Neural cell (in vitro differentiated cells): ENCODE data around the gene HOMEZ. TPM values are rescaled to one million over a fixed set of nuclear protein-coding genes. Genes with fewer than 3 reads are reported as not detected.

ENCODE experiments used
- H2AFZ ChIP-seq: fragments of 200-600, 300-800 bp; sonication (generic), shearing (Covaris generic); 2 replicates; pipeline ENCODE4 v1.6.0; 2014; ENCODE audit warnings: low read depth, mild to moderate bottlenecking, antibody characterized with exemption, low read length, moderate library complexity
- H3F3A ChIP-seq: fragments of 200-600 bp; shearing (Covaris generic); 2 replicates; pipeline ENCODE4 v1.6.1; 2016; ENCODE audit warnings: mild to moderate bottlenecking, moderate library complexity, mixed read lengths, antibody characterized with exemption, low read length; ENCODE audit not compliant: insufficient read depth, poor library complexity, severe bottlenecking
- H3K27ac ChIP-seq: fragments of 200-600, 300-800 bp; sonication (generic), shearing (Covaris generic); 2 replicates; pipeline ENCODE4 v1.5.1; 2014; ENCODE audit warnings: mild to moderate bottlenecking, low read length, moderate library complexity
- H3K27me3 ChIP-seq: fragments of 300-800, 200-600 bp; sonication (generic), shearing (Covaris generic); 2 replicates; pipeline ENCODE4 v1.6.0; 2014; ENCODE audit warnings: mild to moderate bottlenecking, low read depth, low read length, moderate library complexity; ENCODE audit not compliant: insufficient read depth
- H3K36me3 ChIP-seq: fragments of 300-800, 200-600 bp; sonication (generic), shearing (Covaris generic); 2 replicates; pipeline ENCODE4 v1.5.1; 2014; ENCODE audit warnings: mild to moderate bottlenecking, antibody characterized with exemption, low read length, moderate library complexity; ENCODE audit not compliant: insufficient read depth
- H3K4me2 ChIP-seq: fragments of 300-800, 200-600 bp; sonication (generic), shearing (Covaris generic); 2 replicates; pipeline ENCODE4 v1.6.0; 2014; ENCODE audit warnings: mild to moderate bottlenecking, low read length
- H3K4me3 ChIP-seq: fragments of 300-800, 200-600 bp; sonication (generic), shearing (Covaris generic); 2 replicates; pipeline ENCODE4 v1.5.1; 2014; ENCODE audit warnings: mild to moderate bottlenecking, low read length, moderate library complexity
- H3K79me2 ChIP-seq: fragments of 200-600 bp; shearing (Covaris generic); replicated peaks from 2 replicates; pipeline ENCODE4 v1.6.0; 2014; ENCODE audit warnings: mild to moderate bottlenecking, low read length, moderate library complexity; ENCODE audit not compliant: insufficient read depth
- H3K9ac ChIP-seq: fragments of 300-800, 200-600 bp; sonication (generic), shearing (Covaris generic); 2 replicates; pipeline ENCODE4 v1.6.1; 2016; ENCODE audit warnings: mild to moderate bottlenecking, low read length, mixed read lengths
- H3K9me2 ChIP-seq: fragments of 200-600 bp; shearing (Covaris generic); 2 replicates; pipeline ENCODE4 v1.6.1; 2016; ENCODE audit warnings: mild to moderate bottlenecking, low read length, mixed read lengths; ENCODE audit not compliant: insufficient read depth
- H3K9me3 ChIP-seq: fragments of 200-600, 300-800 bp; sonication (generic), shearing (Covaris generic); 2 replicates; pipeline ENCODE4 v1.6.1; 2016; ENCODE audit warnings: mild to moderate bottlenecking, mixed run types, low read length, moderate library complexity, mixed read lengths
- H4K20me1 ChIP-seq: fragments of 200-600 bp; shearing (Covaris generic); 2 replicates; pipeline ENCODE4 v1.6.1; 2016; ENCODE audit warnings: mild to moderate bottlenecking, mixed run types; ENCODE audit not compliant: insufficient read depth
- CTCF ChIP-seq: fragments of 450-650 bp; IDR thresholded peaks from 2 replicates; pipeline ENCODE4 v1.5.1; 2014; ENCODE audit warnings: antibody characterized with exemption, mild to moderate bottlenecking, moderate library complexity; ENCODE audit not compliant: poor library complexity, severe bottlenecking
- EP300 ChIP-seq: fragments of 450-650 bp; conservative IDR thresholded peaks from 2 replicates; pipeline ENCODE4 v1.6.1; 2014; ENCODE audit warnings: antibody characterized with exemption, mild to moderate bottlenecking, moderate library complexity; ENCODE audit not compliant: poor library complexity, severe bottlenecking
- EZH2 ChIP-seq: fragments of 200-600, 300-800 bp; shearing (Covaris generic), sonication (generic); IDR thresholded peaks from 2 replicates; pipeline ENCODE4 v1.6.1; 2014; ENCODE audit warnings: antibody characterized with exemption, low read length, borderline replicate concordance, mild to moderate bottlenecking; ENCODE audit not compliant: insufficient read depth, poor library complexity, severe bottlenecking
- POLR2AphosphoS5 ChIP-seq: IDR thresholded peaks from 2 replicates; pipeline ENCODE4 v1.6.1; 2012
- RAD21 ChIP-seq: fragments of 450-650 bp; conservative IDR thresholded peaks from 2 replicates; pipeline ENCODE4 v1.6.1; 2014; ENCODE audit warnings: antibody characterized with exemption, mild to moderate bottlenecking, moderate library complexity
- REST ChIP-seq: IDR thresholded peaks from 2 replicates; pipeline ENCODE4 v1.6.1; 2012; ENCODE audit warnings: borderline replicate concordance
- TAF1 ChIP-seq: IDR thresholded peaks from 2 replicates; pipeline ENCODE4 v1.6.1; 2012; ENCODE audit warnings: low read depth
- polyA plus RNA-seq: library from polyadenylated mRNA; depleted of rRNA; stranded (reverse); fragments of >200 nt; gene quantifications from 2 replicates; pipeline ENCODE4 v1.2.3, GENCODE V29; 2014

The HOMEZ gene
- polyA plus RNA-seq, 1 donor from 2014 or later, result 6.6 TPM

GRCh38 chr14:23307687-23308644, 22.0 kb upstream of the HOMEZ start:
- Histone ChIP-seq H3K36me3 (no peaks in the 10 kb centered on the region), H3K27me3 (no peaks in the 10 kb centered on the region), H3K27ac (peak overlapping the region; percentile 84), H3K79me2 (peaks cover 25% of the 10 kb centered on the region), H3K4me2 (peak overlapping the region; percentile 92), H3K9me3 (no peaks in the 10 kb centered on the region), H3K9ac (peak overlapping the region; percentile 96), H3F3A (peaks cover 3% of the 10 kb centered on the region), H3K4me3 (peak overlapping the region; percentile 84), H3K9me2 (no peaks in the 10 kb centered on the region), H2AFZ (no peak overlapping the region), H4K20me1 (no peaks in the 10 kb centered on the region)
- TF ChIP-seq EZH2 (no peak), EP300 (no peak), TAF1 (no peak), RAD21 (no peak), POLR2AphosphoS5 (no peak), CTCF (no peak), REST (no peak)

GRCh38 chr14:23307146-23307530, 21.2 kb upstream of the HOMEZ start:
- peaks cover 25% of the 10 kb centered on the region for H3K79me2 ChIP-seq
- peak overlapping the region; percentile 84 for H3K4me3 ChIP-seq
- peak overlapping the region; percentile 84 for H3K27ac ChIP-seq
- H3K36me3 ChIP-seq, result no peaks in the 10 kb centered on the region
- no peaks in the 10 kb centered on the region for H4K20me1 ChIP-seq
- peak overlapping the region; percentile 88 for H2AFZ ChIP-seq
- no peaks in the 10 kb centered on the region for H3K9me2 ChIP-seq
- H3K9ac ChIP-seq, result peak overlapping the region; percentile 96
- TF ChIP-seq REST (peak; percentile 5), TAF1 (no peak)
- H3K27me3 ChIP-seq, result no peaks in the 10 kb centered on the region
- peak overlapping the region; percentile 92 for H3K4me2 ChIP-seq
- no peaks in the 10 kb centered on the region for H3K9me3 ChIP-seq
- H3F3A ChIP-seq, result peaks cover 7% of the 10 kb centered on the region
